Non-pigmented ciliary epithelial cell (primary cell): ENCODE measurements around the gene PDSS1.
"Not testable (repeated sequence)": the region's sequence is repeated elsewhere in the genome, so short reads cannot be mapped to it uniquely, and the experiment has no call there.

Experiments used
- DNase-seq: peaks from one replicate; pipeline ENCODE4 v3.0.0-alpha.2; 2010; ENCODE audit warnings: low read depth

Gene PDSS1, protein sequence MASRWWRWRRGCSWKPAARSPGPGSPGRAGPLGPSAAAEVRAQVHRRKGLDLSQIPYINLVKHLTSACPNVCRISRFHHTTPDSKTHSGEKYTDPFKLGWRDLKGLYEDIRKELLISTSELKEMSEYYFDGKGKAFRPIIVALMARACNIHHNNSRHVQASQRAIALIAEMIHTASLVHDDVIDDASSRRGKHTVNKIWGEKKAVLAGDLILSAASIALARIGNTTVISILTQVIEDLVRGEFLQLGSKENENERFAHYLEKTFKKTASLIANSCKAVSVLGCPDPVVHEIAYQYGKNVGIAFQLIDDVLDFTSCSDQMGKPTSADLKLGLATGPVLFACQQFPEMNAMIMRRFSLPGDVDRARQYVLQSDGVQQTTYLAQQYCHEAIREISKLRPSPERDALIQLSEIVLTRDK

DNA sequence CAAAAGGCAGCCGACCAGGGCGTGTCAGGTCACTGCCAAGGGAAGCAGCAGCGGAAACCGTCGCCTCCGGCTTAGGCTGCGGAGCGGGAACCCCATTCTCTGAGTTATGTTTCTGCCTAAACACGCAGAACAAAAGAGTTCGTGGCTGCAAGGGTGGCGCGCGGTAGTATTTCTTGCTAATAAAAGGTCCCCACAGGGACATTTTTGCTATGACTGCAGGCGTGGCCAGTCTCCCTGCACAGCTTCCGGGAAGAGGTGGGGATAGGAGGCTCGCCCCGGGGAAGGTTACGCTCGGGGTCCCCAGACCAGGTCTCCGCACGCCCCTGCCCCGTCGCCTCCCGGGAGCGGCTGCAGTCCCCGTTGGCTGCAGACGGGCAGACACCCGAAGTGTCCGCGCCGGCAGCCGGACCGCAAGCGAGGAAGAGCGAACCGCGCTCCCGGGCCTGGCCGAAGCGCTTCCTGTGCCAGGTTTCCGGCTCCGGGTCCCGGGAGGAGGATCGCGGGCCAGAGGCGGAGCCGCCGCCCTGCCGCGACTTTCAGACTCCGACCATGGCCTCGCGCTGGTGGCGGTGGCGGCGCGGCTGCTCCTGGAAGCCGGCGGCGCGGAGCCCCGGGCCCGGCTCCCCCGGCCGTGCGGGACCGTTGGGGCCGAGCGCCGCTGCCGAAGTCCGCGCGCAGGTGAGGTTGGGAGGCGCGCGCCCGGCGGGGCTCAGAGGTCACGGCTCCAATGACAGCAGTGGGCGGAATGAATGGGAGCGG lies at the start of gene PDSS1:
Gene PDSS1 (plus strand): TSS at position 539 of the 759 bp plus-strand sequence. CDS start 11 bp downstream, at position 550.
- DNase-seq, result no peak

DNA sequence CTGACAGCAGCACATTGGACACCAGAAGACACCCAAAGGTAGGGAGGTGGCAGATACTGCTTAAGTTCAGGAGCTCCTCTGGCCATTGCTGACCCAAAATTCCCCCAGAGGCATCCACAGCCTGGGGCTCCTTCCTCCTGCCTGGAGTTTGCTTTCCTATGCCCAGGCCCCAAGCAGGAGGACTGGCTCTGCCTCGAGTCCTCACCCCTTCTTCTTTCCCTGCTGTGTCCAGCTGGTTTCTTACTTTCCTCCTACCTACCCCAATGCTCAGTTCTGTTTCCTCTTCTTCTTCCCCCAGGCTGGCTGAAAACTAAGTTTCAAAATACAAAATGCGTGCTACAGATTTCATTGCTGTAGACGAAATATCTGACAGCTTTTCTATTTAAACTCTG lies 49.3 kb upstream of the PDSS1 start:
- DNase-seq, result not testable (repeated sequence)

DNA sequence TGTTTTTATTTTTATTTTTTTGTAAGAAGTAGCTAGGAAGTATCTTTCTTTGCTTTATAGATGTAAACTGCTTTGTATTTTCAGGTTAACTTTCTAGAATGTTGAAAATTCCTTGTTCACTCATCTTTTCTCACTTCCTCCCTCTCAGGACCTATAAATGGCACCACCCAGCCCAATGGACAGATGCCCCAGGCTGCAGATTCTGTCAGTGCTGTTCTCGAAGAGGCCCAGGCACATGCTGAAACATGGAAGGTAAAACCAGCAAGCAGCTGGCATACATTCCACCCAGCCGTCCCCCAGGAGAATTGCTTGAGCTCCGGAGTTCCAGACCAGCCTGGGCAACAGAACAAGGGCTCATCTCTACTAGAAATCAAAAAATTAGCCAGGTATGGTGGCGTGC lies 47.1 kb upstream of the PDSS1 start:
- no peak for DNase-seq

DNA sequence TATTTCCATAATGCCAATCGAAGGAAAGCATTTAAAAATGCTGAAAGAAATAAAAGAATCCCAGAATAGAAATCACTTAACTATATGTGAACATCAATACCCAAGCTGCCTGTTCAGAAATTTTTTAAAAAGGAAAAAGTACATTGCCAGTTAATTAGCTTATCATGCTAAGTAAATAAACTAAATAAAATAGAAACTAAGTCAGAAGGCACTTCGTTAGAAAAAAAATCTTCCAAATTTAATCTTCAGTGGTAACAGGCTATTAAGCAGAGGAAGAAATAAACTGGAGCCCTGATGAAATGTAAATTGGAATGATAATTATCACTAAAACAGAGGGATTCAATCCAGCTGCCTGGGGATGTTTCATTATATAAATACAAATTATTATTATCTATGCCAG lies 46.0 kb upstream of the PDSS1 start:
- DNase-seq, result not testable (repeated sequence)

DNA sequence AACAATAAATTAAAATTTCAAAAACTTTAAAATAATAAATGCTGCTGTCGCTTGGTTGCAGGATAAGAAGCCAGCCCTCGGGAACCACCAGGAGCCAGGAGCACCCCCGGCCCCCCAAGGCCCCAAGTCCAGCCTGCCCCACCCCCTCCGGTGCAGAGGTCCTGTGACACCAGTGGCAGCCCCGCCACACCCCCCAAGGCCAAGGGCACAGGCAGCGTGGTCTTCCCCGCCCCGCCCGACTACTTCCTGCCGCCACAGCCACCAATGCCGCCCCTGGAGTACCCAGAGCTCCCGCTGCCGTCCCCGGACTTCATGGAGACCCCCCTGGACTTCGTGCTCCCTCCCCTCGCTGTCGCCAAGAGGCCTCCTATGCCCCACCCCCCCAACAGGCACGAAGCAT lies 44.5 kb upstream of the PDSS1 start:
- DNase-seq, result no peak

DNA sequence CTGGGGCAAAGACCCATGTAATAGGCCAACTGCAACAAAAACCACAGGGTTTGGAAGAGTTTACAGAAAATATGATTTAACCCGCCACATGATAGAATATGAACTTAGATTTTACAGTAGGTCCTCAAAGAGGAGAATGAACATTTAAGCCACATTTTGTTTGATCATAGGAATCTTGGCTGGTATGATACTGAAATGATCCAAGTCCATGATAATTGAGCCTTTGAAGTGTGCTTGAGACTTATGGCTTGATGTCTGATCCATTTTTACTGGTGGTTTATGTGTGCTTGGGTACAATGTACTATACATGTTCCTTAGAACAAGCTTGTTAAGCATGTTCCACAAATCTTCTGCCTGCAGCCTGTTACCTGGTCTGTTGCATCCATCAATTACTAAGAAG lies 41.8 kb upstream of the PDSS1 start:
- DNase-seq, result no peak

DNA sequence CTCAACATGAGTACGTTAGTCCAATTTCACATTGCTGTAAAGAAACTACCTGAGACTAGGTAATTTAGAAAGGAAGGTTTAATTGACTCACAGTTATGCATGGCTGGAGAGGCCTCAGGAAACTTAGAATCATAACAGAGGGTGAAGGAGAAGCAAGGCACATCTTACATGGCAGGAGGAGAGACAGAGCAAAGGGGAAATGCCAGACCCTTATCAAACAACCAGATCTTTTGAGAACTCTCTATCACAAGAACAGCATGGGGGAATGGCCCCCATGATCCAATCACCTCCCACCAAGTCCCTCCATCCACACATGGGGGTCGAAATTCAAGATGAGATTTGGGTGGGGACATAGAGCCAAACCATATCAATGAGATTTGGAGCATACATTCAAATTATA lies 34.6 kb upstream of the PDSS1 start:
- DNase-seq, result no peak

DNA sequence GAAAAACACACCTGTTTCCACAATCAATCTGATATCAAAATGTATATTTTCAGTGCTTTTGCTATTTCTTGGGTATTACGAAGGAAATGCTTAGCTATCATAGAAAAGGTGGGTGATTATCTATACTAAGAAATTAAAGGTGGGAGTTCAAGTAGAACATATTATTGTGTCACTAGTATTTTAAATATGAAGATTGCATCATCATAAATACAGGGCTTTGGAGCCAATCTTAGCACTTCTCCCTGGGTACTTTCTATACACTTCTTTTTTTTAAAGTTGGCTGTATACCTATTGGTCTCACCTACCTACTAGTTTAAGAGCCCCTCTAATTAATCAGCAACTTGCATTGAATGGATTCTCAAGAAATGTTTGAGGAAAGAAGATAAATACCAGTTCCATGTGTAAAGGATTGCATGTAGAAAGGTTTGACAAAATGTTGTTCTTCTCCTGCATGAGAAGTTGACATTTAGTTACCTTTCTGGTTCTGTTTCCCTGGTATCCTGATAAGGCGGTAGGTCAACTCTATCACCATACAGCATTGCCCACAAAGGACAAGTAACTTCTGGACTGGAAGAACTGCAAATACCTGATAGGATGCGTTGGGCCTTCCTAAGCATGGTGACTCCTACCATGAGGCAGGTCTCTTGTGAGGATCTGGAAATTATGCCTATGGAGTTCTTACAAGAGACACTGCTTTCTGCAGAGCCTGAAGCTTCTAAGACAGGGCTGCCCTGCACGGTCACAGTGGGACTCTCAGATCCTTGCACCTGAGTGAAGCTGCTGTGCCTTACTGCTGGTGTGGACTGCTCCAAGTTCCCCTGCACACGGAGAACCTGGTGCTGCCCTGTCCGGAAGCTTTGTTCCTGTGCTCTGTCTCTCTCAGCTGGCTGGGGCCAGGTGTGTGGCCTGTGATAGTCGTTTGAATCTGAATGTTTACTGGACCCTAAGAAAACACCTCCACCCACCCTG lies 32.1 kb upstream of the PDSS1 start:
- no peak for DNase-seq

DNA sequence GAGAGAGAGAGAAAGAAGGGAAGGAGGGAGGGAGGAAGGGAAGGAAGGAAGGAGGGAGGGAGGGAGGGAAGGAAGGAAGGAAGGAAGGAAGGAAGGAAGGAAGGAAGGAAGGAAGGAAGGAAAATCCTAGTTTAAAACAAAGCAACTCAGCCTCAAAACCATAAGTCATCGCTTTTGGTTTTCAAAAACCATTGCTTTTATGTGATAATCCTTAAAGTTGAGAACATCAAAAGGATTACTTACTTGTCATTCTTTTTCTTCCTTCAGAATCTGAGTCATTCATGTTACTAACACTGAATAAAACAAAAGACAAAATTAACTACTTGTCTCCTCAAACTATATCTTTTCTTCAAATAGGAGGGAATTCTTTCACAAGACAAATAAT lies 21.6 kb upstream of the PDSS1 start:
- DNase-seq, result no peak

DNA sequence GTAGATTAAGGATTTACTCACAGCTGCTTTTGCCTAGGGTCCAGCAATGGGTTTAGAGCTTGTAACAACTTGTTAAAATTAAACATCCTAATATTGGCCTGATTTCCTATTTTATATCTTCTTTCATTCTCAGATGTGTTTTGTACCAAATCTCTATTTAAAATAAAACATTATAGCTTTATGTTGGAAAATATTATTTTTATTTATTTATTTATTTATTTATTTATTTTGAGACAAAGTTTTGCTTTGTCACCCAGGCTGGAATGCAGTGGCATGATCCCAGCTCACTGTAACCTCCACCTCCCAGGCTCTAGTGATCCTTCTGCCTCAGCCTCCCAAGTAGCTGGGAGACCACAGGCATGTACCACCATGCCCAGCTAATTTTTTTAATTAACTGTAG lies 17.9 kb upstream of the PDSS1 start:
- DNase-seq, result no peak

DNA sequence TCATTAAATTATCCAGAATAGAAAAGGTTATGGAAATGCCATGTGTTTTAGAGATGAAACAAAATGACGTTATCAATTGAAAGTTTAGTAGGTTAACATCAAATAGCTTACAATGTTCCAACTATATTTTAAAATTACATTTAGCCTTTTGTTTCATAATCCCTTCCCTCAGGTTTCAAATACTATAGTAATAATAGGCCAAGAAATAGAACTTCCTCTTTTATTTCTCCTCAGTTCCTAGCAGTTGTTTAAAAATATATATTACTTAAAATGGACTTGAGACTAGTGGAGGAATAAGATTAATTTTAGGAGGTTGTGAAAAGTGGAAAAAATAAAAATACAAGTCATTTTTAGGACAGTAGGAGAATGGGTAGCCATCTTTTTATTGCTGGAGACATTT lies 16.4 kb upstream of the PDSS1 start:
- DNase-seq, result no peak

DNA sequence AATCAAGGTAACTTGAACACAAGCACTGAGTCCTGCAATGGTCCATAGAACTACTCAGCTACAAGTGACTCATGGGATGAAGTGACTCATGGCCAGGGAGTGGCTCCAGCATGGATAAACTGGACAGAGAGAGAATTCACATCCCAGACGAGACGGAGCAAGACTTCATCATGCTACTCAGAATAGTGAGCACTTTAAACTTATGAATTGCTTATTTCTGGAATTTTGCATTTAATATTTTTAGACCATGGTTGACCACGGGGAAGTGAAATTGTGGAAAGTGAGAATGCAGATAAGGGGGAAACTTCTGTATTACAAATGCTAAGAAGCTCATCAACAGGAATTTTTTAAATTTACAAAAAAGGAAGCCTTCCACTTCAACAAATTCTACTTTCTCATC lies 15.5 kb upstream of the PDSS1 start:
- not testable (repeated sequence) for DNase-seq

DNA sequence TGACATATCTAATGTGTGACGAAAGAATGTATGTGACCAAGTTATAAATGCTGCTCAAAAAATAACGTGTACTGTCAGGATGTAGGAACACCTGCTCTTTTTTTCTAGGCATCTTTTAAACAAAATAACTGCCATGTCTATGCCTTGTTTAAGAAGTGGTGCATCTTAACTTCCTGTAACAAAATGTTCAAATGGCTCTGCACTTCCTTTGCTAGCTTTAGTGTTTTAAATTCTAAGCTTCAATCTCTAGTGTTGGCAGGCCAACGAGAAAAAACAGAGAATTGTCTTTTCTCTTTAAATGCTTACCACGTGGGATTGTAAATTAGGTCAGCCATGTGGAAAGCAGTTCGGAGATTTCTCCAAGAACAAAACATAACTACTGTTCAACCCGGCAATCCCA lies 14.6 kb upstream of the PDSS1 start:
- no peak for DNase-seq

DNA sequence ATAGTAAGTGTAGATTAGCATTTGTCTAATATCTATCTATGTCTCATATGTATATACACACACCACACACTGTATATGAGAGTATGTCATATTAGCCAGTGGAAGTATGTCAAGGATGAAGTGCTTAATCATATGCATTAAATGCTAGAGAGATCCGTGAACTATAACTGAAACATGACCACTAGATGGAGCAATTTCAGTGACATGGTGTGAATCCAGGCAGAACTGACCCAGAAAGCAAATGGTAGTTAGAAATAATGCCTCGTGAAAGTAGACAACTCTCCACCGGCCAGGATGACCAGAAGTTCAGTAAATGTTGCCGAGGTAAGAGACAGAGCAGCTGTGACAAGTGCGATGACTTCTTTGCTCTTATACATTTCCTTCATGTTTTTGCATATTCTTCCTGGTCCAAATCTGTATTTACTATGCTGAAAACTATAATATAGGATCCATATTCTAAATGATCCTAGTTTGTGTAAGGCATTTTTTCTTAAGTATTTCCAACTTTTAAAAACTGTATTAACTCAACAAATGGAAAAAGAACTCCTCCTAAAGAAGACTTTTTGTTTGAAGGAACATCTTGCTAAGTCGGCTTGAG lies 12.7 kb upstream of the PDSS1 start:
- not testable (repeated sequence) for DNase-seq

DNA sequence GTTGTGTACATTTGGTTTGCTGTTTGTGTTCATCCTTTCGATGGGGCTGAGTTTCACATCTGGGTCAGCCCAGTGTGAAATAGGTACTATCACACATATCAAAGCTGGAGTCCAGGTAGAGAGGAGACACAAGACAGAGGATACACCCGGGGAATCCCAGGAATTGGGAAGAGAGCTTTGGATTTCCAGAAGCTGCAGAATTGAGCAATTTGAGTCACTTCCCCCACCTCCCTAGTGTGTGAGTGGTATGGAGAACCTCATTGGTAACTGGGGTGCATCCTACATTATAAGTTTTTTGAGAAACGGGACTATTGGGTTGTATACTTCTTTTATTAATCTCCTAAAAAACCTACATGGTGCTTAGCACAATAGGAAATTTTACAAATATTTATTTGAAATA lies 12.1 kb upstream of the PDSS1 start:
- DNase-seq, result no peak

DNA sequence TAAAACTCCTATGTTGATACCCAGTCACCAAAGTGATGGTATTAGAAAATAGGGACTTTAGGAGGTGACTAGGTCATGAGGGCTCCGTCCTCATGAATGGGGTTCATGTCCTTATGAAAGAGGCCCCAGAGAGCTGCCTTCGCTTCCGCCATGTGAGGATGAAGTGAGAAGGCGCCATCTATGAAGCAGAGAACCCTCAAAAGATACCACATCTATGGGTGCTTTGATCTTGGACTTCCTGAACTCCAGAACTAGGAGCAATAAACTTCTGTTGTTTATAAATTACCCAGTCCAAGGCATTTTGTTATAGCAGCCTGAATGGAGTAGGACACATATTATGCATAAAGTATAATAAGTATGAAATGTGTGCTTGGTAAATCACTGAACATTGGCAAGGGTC lies 8.1 kb upstream of the PDSS1 start:
- no peak for DNase-seq

DNA sequence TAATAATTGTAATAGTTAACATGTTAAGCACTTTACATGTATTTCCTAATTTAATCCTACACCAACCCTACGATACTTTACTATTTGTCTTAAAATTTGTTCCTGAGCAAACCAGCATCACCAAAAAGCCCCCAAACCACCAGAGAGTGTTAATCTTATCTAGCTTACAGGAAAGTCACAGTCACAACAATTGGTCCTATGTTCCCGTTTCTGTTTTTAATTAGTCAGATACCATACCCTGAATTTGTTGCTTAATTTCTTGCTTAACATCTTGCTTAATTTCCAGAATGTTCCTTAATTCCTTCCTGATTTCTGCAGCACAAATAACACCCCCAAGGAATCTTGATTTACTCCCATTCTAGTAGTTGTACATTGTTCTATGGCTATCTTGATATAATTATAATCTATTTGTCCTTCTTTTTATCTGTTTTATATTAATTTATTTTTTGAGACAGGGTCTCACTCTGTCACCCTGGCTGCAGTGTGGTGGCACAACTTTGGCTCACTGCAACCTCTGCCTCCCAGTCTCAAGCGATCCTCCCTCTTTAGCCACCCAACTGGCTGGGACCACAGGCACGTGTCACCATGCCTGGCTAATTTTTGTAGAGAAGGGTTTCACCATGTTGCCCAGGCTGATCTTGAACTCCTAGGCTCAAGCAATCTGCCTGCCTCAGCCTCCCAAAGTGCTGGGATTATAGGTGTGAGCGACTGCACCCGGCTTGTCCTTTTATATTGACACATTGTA lies 6.6 kb upstream of the PDSS1 start:
- DNase-seq, result no peak

DNA sequence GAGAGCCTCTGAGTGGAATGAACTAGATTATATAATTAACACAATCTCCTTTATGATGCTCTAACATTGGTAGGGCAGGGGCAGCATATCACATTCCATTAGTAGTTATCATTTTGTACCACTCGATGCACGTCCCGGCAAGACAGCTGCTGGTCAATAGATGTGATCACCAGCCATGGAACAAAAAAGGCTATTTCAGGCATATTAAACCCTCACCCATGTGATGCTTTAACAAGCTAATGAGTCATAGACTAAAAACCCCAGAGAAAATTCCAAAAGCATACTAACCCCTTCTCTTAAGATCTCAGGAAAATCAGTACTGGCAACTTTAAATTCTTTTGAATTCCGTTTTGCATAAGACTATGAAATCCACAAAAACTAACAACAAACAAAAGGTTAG lies 3.0 kb upstream of the PDSS1 start:
- DNase-seq, result not testable (repeated sequence)

DNA sequence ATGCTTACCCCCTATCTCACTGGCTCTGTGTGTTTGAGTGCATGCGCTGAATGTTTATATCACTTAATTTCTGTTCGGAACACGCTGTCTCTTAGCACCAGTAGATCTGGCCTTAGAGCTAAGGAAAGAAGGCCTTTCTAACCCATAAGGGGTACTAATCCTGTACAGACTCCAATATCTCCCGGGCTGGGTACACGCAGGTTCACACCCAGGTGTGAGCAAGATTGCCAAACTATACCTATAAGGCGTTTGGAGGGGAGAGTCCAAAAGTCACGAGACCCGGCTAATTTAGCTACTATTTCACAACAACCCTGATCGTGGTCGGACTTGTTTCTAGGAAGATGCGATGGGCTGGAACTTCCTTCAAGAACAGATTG lies 727 bp upstream of the PDSS1 start:
- DNase-seq, result no peak

DNA sequence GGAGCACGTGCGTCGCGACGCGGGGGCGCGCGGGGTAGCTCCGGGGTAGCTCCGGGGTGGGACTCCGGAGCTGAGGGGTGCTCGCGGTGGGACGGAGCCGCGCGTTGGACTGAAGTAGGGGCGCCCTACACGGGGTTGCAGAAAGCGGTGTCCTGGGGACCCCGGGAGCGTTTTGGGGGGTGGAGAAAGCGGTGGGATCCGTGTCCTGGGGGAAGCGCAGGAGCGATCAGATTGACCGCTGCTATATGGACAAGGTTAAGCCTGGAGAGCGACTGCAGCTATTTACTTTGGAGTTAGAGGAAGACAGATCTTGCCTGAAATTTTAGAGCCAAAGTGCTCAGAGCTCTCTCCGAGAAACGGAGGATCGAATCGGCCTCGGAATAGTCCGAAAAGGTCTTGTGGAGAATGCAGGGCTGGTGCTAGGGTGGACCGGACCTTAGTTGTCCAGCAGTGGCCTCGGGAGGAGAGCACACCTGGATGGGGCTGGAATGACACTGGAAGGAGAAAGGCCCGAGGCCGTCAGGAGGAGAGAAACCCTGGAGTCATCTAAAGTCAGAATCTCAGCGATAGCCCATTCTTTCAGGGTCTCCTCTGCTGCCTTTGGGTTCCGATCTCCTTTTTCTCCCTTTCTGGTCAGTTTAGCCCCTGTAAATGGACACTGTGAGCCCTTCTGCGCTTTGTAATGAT lies 564 bp downstream of the PDSS1 start:
- DNase-seq, result no peak

DNA sequence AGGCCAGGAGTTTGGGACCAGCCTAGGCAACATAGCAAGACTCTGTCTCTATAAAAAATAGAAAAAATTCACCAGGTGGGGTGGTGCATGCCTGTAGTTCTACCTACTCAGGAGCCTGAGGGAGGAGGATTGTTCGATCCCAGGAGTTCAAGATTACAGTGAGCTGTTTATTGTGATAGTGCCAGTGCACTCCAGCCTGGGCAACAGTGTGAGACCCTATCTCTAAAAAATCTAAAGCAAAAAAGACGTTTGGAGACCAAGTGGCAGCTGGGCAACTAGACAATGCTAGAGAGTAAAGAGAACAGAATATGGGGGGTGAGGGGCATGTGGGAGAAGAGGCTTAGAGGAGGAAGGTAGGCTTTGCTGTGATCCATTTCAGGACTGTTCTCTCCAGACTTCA lies 1.4 kb downstream of the PDSS1 start:
- DNase-seq, result no peak
